HAP-1 (cell line): ENCODE results near the gene C19orf38.

Experiments
- DNase-seq, 2 experiments: peaks; one replicate each; pipeline ENCODE4 v3.0.0-alpha.2; 2016 to 2020; ENCODE audit warnings: low spot score in 2 of 2
- H3K27me3 ChIP-seq: fragments of 250-450 bp; sonication (Bioruptor Pico); 2 replicates; pipeline ENCODE4 v1.5.1; 2020; ENCODE audit warnings: low read depth, mild to moderate bottlenecking, moderate library complexity
- H3K36me3 ChIP-seq: fragments of 250-450 bp; sonication (Bioruptor Pico); replicated peaks from 2 replicates; pipeline ENCODE4 v1.5.1; 2020; ENCODE audit warnings: mild to moderate bottlenecking
- H3K4me1 ChIP-seq: fragments of 250-450 bp; sonication (Bioruptor Pico); 2 replicates; pipeline ENCODE4 v1.5.1; 2020; ENCODE audit warnings: mild to moderate bottlenecking
- H3K4me3 ChIP-seq: fragments of 250-450 bp; sonication (Bioruptor Pico); 2 replicates; pipeline ENCODE4 v1.5.1; 2020; ENCODE audit warnings: mild to moderate bottlenecking, moderate library complexity
- H3K9me3 ChIP-seq: fragments of 250-450 bp; sonication (Bioruptor Pico); 2 replicates; pipeline ENCODE4 v1.5.1; 2020; ENCODE audit warnings: mild to moderate bottlenecking, moderate library complexity
- in situ Hi-C: fragments of 300-500 bp; cut with MboI; formaldehyde crosslinking; loops from 3 replicates; pipeline ENCODE4 v1.14.3; 2020; ENCODE audit warnings: low sequenced_read_pairs, inconsistent platforms, mixed read lengths

The C19orf38 gene

DNA sequence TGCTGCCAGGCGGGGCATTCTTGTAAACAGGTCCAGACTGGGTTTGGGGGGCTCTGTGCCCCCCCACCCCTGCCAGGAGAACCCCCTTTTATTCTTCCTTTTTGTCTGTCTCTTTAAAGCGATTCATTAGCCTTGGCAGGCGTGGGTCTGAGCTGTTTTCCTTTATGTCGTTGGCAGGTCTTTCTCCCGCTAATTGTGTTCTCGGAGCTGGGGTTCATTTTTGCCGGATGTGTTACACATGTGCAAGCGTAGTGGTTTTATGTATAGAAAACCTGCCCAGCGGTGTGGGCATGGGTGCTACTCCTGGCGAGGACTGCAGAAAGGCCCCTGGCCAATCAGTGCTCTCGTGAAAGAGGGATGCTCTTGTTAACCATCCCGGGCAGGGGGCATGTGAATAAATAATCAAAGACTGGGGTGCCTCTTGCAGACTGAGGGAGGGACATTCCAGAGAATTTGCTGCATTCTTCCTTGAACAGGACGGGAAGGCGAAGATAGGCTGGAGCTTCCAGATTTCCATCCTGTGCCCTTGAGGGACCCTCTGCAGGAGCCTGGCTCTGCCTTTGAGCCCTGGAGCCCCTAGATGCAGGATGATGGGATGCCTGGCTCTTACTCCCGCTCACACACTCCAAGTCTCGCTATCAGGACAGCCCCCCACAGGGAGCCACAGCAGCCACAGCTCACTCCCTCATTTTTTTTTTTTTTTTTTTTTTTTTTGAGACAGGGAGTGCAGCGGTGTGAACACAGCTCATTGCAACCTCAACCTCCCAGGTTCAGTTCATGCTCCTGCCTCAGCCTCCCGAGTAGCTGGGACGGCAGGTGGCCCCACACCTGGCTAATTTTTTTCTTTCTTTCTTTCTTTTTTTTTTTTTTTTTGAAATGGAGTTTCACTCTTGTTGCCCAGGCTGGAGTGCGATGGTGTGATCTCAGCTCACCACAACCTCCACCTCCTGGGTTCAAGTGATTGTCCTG is 37.3 kb downstream of the C19orf38 start:
- H3K27me3 ChIP-seq: no peaks in the 10 kb centered on the region
- H3K9me3 ChIP-seq: no peaks in the 10 kb centered on the region

GRCh38 chr19:10887616-10888367 is 39.6 kb downstream of the C19orf38 start:
- Histone ChIP-seq H3K4me3 (no peak overlapping the region), H3K36me3 (no peaks in the 10 kb centered on the region), H3K4me1 (peaks cover 38% of the 10 kb centered on the region), H3K27me3 (no peaks in the 10 kb centered on the region), H3K9me3 (no peaks in the 10 kb centered on the region)
- in situ Hi-C loops: no loop called here
- peak in 1 of 2 experiments; percentile 39 for DNase-seq

More for the DNA sequence above, 37.3 kb downstream of the C19orf38 start:
- in situ Hi-C loops: no loop called here
- Histone ChIP-seq H3K4me1 (peaks cover 21% of the 10 kb centered on the region), H3K4me3 (no peak overlapping the region), H3K36me3 (no peaks in the 10 kb centered on the region)
- DNase-seq: no peak

DNA sequence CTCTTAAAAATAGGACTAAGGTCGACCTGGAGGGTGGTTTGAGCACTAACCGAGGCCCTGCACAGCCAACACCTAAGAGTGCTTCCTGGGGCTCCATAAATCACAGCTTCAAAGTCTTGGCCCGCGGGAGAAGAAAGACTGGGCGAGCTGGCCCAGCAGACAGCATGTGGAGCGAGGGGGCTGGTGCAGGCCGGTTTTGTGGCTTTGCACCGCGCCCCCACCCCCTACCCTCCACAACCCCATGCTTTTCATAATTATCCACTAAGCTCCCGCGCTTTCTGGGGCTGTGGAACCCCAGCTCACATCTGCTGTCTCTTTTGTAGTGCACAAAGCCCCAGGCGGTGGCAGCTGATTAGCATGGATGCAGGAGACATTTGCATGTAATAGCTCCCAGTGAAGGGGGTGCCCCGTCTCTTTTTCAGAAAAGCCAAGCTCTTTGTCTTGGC is 40.2 kb downstream of the C19orf38 start:
- Histone ChIP-seq H3K4me3 (no peak overlapping the region), H3K27me3 (no peaks in the 10 kb centered on the region), H3K36me3 (no peaks in the 10 kb centered on the region), H3K4me1 (peaks cover 38% of the 10 kb centered on the region), H3K9me3 (no peaks in the 10 kb centered on the region)
- DNase-seq: peak; percentile 87 to 95
- in situ Hi-C loops: no loop called here

DNA sequence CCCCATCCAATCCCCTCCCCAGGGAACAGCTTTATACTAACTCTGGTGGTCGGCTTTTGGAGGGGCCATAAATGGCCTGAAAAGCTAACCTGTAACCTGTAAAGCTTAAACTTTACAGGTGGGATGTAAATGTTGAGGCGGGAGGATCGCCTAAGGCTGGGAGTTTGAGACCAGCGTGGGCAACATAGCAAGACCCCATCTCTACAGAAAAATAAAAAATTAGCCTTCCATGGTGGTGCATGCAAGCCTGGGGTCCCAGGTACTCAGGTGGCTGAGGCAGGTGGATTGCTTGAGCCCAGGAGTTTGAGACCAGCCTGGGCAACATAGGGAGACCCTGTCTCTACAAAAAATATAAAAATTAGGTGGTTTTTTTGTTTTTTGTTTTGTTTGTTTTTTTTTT is 41.7 kb downstream of the C19orf38 start:
- no peak for DNase-seq
- Histone ChIP-seq H3K36me3 (no peaks in the 10 kb centered on the region), H3K4me1 (peaks cover 38% of the 10 kb centered on the region), H3K4me3 (no peak overlapping the region), H3K9me3 (no peaks in the 10 kb centered on the region), H3K27me3 (no peaks in the 10 kb centered on the region)
- in situ Hi-C loops: no loop called here

- Histone ChIP-seq H3K36me3 (no peaks in the 10 kb centered on the region), H3K4me3 (no peak overlapping the region), H3K4me1 (peaks cover 38% of the 10 kb centered on the region), H3K27me3 (no peaks in the 10 kb centered on the region), H3K9me3 (no peaks in the 10 kb centered on the region)
- in situ Hi-C loops: no loop called here
- peak; percentile 83 for DNase-seq
Measured at GRCh38 chr19:10891405-10892086, 43.3 kb downstream of the C19orf38 start.

GRCh38 chr19:10892256-10892655 is 44.0 kb downstream of the C19orf38 start:
- H3K27me3 ChIP-seq: no peaks in the 10 kb centered on the region
- H3K9me3 ChIP-seq: no peaks in the 10 kb centered on the region
- H3K4me1 ChIP-seq: peaks cover 34% of the 10 kb centered on the region
- H3K4me3 ChIP-seq: no peak overlapping the region
- H3K36me3 ChIP-seq: no peaks in the 10 kb centered on the region
- DNase-seq: no peak
- in situ Hi-C loops: no loop called here

DNA sequence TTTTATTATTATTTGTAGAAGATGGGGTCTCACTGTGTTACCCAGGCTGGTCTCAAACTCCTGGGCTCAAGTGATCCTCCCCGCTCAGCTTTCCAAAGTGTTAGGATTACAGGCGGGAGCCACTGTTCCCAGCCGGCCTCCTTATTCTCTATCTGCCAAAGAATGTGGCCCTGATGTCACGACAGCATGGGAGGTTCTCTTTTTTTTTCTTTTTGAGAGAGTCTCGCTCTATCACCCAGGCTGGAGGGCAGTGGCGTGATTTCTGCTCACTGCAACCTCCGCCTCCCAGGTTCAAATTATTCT is 46.6 kb downstream of the C19orf38 start:
- H3K36me3 ChIP-seq: no peaks in the 10 kb centered on the region
- no peak overlapping the region for H3K4me3 ChIP-seq
- H3K27me3 ChIP-seq: no peaks in the 10 kb centered on the region
- DNase-seq: no peak
- in situ Hi-C loops: no loop called here
- H3K9me3 ChIP-seq: no peaks in the 10 kb centered on the region
- H3K4me1 ChIP-seq: peaks cover 17% of the 10 kb centered on the region

DNA sequence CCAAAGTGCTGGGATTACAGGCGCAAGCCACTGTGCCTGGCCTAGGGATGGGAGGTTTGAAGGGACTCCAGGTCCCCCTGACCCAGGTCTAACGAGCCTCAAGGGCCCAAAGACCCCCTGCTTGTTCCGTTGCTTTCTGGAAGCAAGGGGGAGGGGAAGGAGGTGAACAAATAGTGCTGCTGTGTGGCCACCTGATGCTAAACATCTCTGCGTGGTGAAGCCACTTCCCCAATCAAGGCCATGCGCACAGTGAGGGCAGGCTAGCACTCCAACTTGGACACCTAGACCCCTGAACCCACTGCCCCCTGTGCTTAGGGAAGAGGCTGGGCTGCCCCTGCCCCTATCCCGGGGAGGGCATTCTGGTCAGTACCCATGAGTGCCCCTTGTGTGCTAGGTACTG is 47.1 kb downstream of the C19orf38 start:
- in situ Hi-C loops: no loop called here
- H3K36me3 ChIP-seq: no peaks in the 10 kb centered on the region

GRCh38 chr19:10895920-10896319 is 47.7 kb downstream of the C19orf38 start:
- Histone ChIP-seq H3K9me3 (no peaks in the 10 kb centered on the region), H3K36me3 (no peaks in the 10 kb centered on the region), H3K4me3 (no peak overlapping the region), H3K4me1 (peaks cover 15% of the 10 kb centered on the region), H3K27me3 (no peaks in the 10 kb centered on the region)
- DNase-seq: no peak
- in situ Hi-C loops: no loop called here

More for the DNA sequence above, 47.1 kb downstream of the C19orf38 start:
- Histone ChIP-seq H3K9me3 (no peaks in the 10 kb centered on the region), H3K4me1 (peaks cover 17% of the 10 kb centered on the region), H3K4me3 (no peak overlapping the region), H3K27me3 (no peaks in the 10 kb centered on the region)
- DNase-seq: no peak

GRCh38 chr19:10896851-10897526 is 48.8 kb downstream of the C19orf38 start:
- no peak overlapping the region for H3K4me3 ChIP-seq
- in situ Hi-C loops: no loop called here
- no peak for DNase-seq
- H3K4me1 ChIP-seq: peaks cover 4% of the 10 kb centered on the region
- no peaks in the 10 kb centered on the region for H3K9me3 ChIP-seq
- no peaks in the 10 kb centered on the region for H3K27me3 ChIP-seq
- H3K36me3 ChIP-seq: no peaks in the 10 kb centered on the region

GRCh38 chr19:10898633-10899032 is 50.4 kb downstream of the C19orf38 start:
- Histone ChIP-seq H3K4me3 (no peak overlapping the region), H3K36me3 (no peaks in the 10 kb centered on the region; the same call in 1 of the 2 replicates), H3K9me3 (no peaks in the 10 kb centered on the region), H3K4me1 (no peaks in the 10 kb centered on the region), H3K27me3 (no peaks in the 10 kb centered on the region)
- no peak for DNase-seq
- in situ Hi-C loops: no loop called here

- no peak for DNase-seq
- no peaks in the 10 kb centered on the region for H3K27me3 ChIP-seq
- H3K36me3 ChIP-seq: no peaks in the 10 kb centered on the region; the same call in 1 of the 2 replicates
- no peaks in the 10 kb centered on the region for H3K4me1 ChIP-seq
- no peak overlapping the region for H3K4me3 ChIP-seq
- in situ Hi-C loops: no loop called here
- H3K9me3 ChIP-seq: no peaks in the 10 kb centered on the region
Measured at GRCh38 chr19:10899151-10899653, 51.0 kb downstream of the C19orf38 start.

GRCh38 chr19:10907925-10908324 is 59.7 kb downstream of the C19orf38 start:
- in situ Hi-C loops: no loop called here
- peaks cover 35% of the 10 kb centered on the region for H3K36me3 ChIP-seq
- no peaks in the 10 kb centered on the region for H3K9me3 ChIP-seq

More at GRCh38 chr19:10907925-10908324, 59.7 kb downstream of the C19orf38 start:
- Histone ChIP-seq H3K27me3 (no peaks in the 10 kb centered on the region), H3K4me3 (no peak overlapping the region), H3K4me1 (no peaks in the 10 kb centered on the region)
- DNase-seq: no peak
